ENCODE measurements around the gene NNAT. TPM values are rescaled to one million over a fixed set of nuclear protein-coding genes. Genes with fewer than 3 reads are reported as not detected.
"Not testable (repeated sequence)": the region's sequence is repeated elsewhere in the genome, so short reads cannot be mapped to it uniquely, and the experiment has no call there.

The NNAT gene
- total RNA-seq (not detected), total RNA-seq (0 reads per million in 2 donors)

GRCh38 chr20:37521061-37521771 lies at the start of gene NNAT:
Gene NNAT, plus strand, starts transcription at chr20:37521250. Its CDS starts 82 bp downstream, at chr20:37521332.
- Mint-ChIP-seq H3K4me3 (peak within 1 kb of the TSS; percentile 45), H3K4me1 (peaks cover 56% of the 10 kb centered on the region), H3K36me3 (ENCODE audit: low read depth) (peaks cover 6% of the 10 kb centered on the region), H3K27ac (no peak within 1 kb of the TSS), H3K27me3 (no peaks in the 10 kb centered on the region)
- ATAC-seq = no peak
- no peaks in the 10 kb centered on the region for H3K9me3 ChIP-seq (ENCODE audit: control insufficient read depth, low read length, poor library complexity, severe bottlenecking)
- DNase-seq = no peak

GRCh38 chr20:37471741-37472235 lies 49.3 kb upstream of the NNAT start:
- H3K9me3 ChIP-seq (ENCODE audit: control insufficient read depth, low read length, poor library complexity, severe bottlenecking) = no peaks in the 10 kb centered on the region
- Mint-ChIP-seq H3K4me3 (no peak overlapping the region), H3K27ac (no peak overlapping the region), H3K36me3 (ENCODE audit: low read depth) (no peaks in the 10 kb centered on the region), H3K27me3 (peaks cover 18% of the 10 kb centered on the region), H3K4me1 (peaks cover 4% of the 10 kb centered on the region)
- ATAC-seq (no peak), DNase-seq (no peak)

- H3K27me3 Mint-ChIP-seq = peaks cover 17% of the 10 kb centered on the region
- not testable (repeated sequence) for H3K4me1 Mint-ChIP-seq; H3K9me3 ChIP-seq (ENCODE audit: control insufficient read depth, low read length, poor library complexity, severe bottlenecking); ATAC-seq; DNase-seq; H3K4me3 Mint-ChIP-seq; H3K36me3 Mint-ChIP-seq (ENCODE audit: low read depth); H3K27ac Mint-ChIP-seq
These were observed 48.6 kb upstream of the NNAT start for GRCh38 chr20:37472435-37472834.

GRCh38 chr20:37473249-37474000 lies 47.6 kb upstream of the NNAT start:
- peaks cover 12% of the 10 kb centered on the region for H3K27me3 Mint-ChIP-seq

DNA sequence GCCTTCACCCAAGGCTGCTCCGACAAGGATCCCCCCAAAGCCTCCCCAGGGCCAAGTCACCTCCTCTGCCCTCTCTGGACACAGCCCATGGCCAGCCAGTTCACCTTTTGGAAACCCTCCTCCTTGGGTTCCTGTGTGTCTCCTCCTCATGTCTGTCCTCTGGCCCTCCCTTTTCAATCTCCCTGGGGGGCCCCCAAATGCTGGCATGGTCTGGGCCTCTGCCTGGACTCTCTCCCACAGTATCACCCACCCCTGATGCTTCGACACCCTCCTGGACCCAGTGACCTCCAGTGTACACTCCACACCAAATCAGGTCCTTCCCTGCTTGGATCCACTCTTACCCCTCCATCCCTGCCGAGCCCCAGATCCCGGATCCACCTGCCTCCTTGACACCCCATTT lies 46.7 kb upstream of the NNAT start:
- Mint-ChIP-seq H3K4me3 (no peak overlapping the region), H3K4me1 (no peaks in the 10 kb centered on the region), H3K27me3 (peaks cover 18% of the 10 kb centered on the region), H3K36me3 (ENCODE audit: low read depth) (no peaks in the 10 kb centered on the region), H3K27ac (no peak overlapping the region)
- ATAC-seq = no peak
- no peaks in the 10 kb centered on the region for H3K9me3 ChIP-seq (ENCODE audit: control insufficient read depth, low read length, poor library complexity, severe bottlenecking)
- no peak for DNase-seq

More at GRCh38 chr20:37473249-37474000, 47.6 kb upstream of the NNAT start:
- Mint-ChIP-seq H3K27ac (no peak overlapping the region), H3K4me1 (peaks cover 4% of the 10 kb centered on the region), H3K4me3 (no peak overlapping the region), H3K36me3 (ENCODE audit: low read depth) (no peaks in the 10 kb centered on the region)
- DNase-seq (no peak), ATAC-seq (no peak)
- no peaks in the 10 kb centered on the region for H3K9me3 ChIP-seq (ENCODE audit: control insufficient read depth, low read length, poor library complexity, severe bottlenecking)

GRCh38 chr20:37475252-37475651 lies 45.8 kb upstream of the NNAT start:
- Mint-ChIP-seq H3K27me3 (peaks cover 12% of the 10 kb centered on the region), H3K27ac (no peak overlapping the region), H3K4me1 (no peaks in the 10 kb centered on the region), H3K4me3 (no peak overlapping the region), H3K36me3 (ENCODE audit: low read depth) (peaks cover 5% of the 10 kb centered on the region)
- DNase-seq = no peak
- H3K9me3 ChIP-seq (ENCODE audit: control insufficient read depth, low read length, poor library complexity, severe bottlenecking) = no peaks in the 10 kb centered on the region
- no peak for ATAC-seq

- no peak for ATAC-seq
- no peak for DNase-seq
- no peaks in the 10 kb centered on the region for H3K9me3 ChIP-seq (ENCODE audit: control insufficient read depth, low read length, poor library complexity, severe bottlenecking)
- H3K4me3 Mint-ChIP-seq = no peak overlapping the region
- no peaks in the 10 kb centered on the region for H3K4me1 Mint-ChIP-seq
- H3K36me3 Mint-ChIP-seq (ENCODE audit: low read depth) = peaks cover 5% of the 10 kb centered on the region
- H3K27ac Mint-ChIP-seq = peak overlapping the region; percentile 19
- peaks cover 12% of the 10 kb centered on the region for H3K27me3 Mint-ChIP-seq
These were observed 44.0 kb upstream of the NNAT start for GRCh38 chr20:37477041-37477440.

- no peak for ATAC-seq
- peaks cover 5% of the 10 kb centered on the region for H3K36me3 Mint-ChIP-seq (ENCODE audit: low read depth)
- H3K27ac Mint-ChIP-seq = no peak overlapping the region
- DNase-seq = no peak
- no peak overlapping the region for H3K4me3 Mint-ChIP-seq
- no peaks in the 10 kb centered on the region for H3K9me3 ChIP-seq (ENCODE audit: control insufficient read depth, low read length, poor library complexity, severe bottlenecking)
- H3K27me3 Mint-ChIP-seq = peaks cover 13% of the 10 kb centered on the region
- H3K4me1 Mint-ChIP-seq = no peaks in the 10 kb centered on the region
These were observed 41.8 kb upstream of the NNAT start for GRCh38 chr20:37479266-37479665.

- H3K4me1 Mint-ChIP-seq = no peaks in the 10 kb centered on the region
- no peaks in the 10 kb centered on the region for H3K9me3 ChIP-seq (ENCODE audit: control insufficient read depth, low read length, poor library complexity, severe bottlenecking)
- ATAC-seq = no peak
- no peak overlapping the region for H3K4me3 Mint-ChIP-seq
- no peak for DNase-seq
- H3K36me3 Mint-ChIP-seq (ENCODE audit: low read depth) = peaks cover 5% of the 10 kb centered on the region
- no peak overlapping the region for H3K27ac Mint-ChIP-seq
- peaks cover 10% of the 10 kb centered on the region for H3K27me3 Mint-ChIP-seq
These were observed 40.9 kb upstream of the NNAT start for GRCh38 chr20:37479925-37480691.

- Mint-ChIP-seq H3K36me3 (ENCODE audit: low read depth) (peaks cover 5% of the 10 kb centered on the region), H3K27me3 (peaks cover 10% of the 10 kb centered on the region), H3K27ac (no peak overlapping the region), H3K4me1 (no peaks in the 10 kb centered on the region), H3K4me3 (no peak overlapping the region)
- DNase-seq = no peak
- H3K9me3 ChIP-seq (ENCODE audit: control insufficient read depth, low read length, poor library complexity, severe bottlenecking) = no peaks in the 10 kb centered on the region
- ATAC-seq = no peak
These were observed 40.1 kb upstream of the NNAT start for GRCh38 chr20:37480919-37481318.

DNA sequence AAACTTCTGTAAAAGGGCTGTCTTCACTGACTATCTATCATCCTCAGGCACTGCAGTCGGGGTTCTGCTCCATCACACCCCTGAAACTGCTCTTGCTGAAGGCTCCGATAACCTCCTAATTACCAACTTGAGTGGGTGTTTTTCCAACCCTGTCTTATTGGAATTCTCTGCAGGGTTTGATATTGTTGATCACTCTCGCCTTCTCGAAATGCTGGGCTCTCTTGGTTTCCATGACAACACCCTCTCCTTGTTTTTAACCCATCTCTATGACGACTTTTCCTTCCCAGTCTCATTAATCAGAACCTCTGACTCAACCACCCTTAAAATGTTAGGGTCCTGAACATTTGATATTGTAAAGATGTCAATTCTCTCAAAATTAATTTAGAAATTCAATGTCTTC lies 39.4 kb upstream of the NNAT start:
- no peak overlapping the region for H3K4me3 Mint-ChIP-seq
- no peak for DNase-seq

GRCh38 chr20:37484331-37484730 lies 36.7 kb upstream of the NNAT start:
- DNase-seq (no peak), ATAC-seq (no peak)
- no peak overlapping the region for H3K4me3 Mint-ChIP-seq
- H3K4me1 Mint-ChIP-seq = no peaks in the 10 kb centered on the region
- H3K9me3 ChIP-seq (ENCODE audit: control insufficient read depth, low read length, poor library complexity, severe bottlenecking) = no peaks in the 10 kb centered on the region
- H3K27ac Mint-ChIP-seq = no peak overlapping the region
- H3K36me3 Mint-ChIP-seq (ENCODE audit: low read depth) = peaks cover 5% of the 10 kb centered on the region
- peaks cover 5% of the 10 kb centered on the region for H3K27me3 Mint-ChIP-seq

More for the DNA sequence above, 39.4 kb upstream of the NNAT start:
- no peaks in the 10 kb centered on the region for H3K9me3 ChIP-seq (ENCODE audit: control insufficient read depth, low read length, poor library complexity, severe bottlenecking)
- peaks cover 5% of the 10 kb centered on the region for H3K36me3 Mint-ChIP-seq (ENCODE audit: low read depth)
- no peak for ATAC-seq
- H3K4me1 Mint-ChIP-seq = no peaks in the 10 kb centered on the region
- no peak overlapping the region for H3K27ac Mint-ChIP-seq
- peaks cover 10% of the 10 kb centered on the region for H3K27me3 Mint-ChIP-seq

DNA sequence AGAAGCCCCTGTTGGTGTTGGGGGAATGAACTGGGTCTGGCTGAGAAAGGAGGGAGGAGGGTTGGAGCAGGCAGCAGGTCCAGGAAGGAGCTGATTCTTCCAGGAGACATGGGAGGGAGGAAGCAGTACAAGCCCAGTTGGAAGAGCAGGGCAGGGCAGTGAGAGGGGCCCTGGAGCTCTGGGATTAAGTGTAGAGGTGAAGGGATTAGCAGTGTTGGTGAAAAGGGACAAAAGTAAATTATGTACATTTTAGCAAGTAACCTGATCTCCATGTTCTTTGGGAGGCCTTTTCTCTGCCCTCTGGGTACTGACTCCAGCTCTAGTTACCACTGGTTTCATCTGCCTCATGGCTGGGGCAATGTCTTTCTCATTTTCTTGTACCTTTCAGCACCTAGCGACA lies 34.8 kb upstream of the NNAT start:
- not testable (repeated sequence) for H3K4me3 Mint-ChIP-seq; H3K27ac Mint-ChIP-seq; H3K4me1 Mint-ChIP-seq; DNase-seq; ATAC-seq; H3K9me3 ChIP-seq (ENCODE audit: control insufficient read depth, low read length, poor library complexity, severe bottlenecking); H3K36me3 Mint-ChIP-seq (ENCODE audit: low read depth); H3K27me3 Mint-ChIP-seq

Data from T-helper 17 cell (primary cell).